Sigmoid colon (tissue), 7 donors: ENCODE results near the gene RRN3. TPM values are rescaled to one million over a fixed set of nuclear protein-coding genes. Genes with fewer than 3 reads are reported as not detected.
"Not testable (repeated sequence)": the region's sequence is repeated elsewhere in the genome, so short reads cannot be mapped to it uniquely, and the experiment has no call there.

Experiments used
- DNase-seq: peaks from one replicate; pipeline ENCODE4 v3.0.0-alpha.2; 2019
- H3K27ac ChIP-seq, 4 donors: fragments of 200-600 bp; sonication (generic); one replicate each; pipeline ENCODE4 v1.5.1; 2016 to 2019; ENCODE audit warnings: mild to moderate bottlenecking in 1 of 4
- H3K27me3 ChIP-seq, 3 donors: fragments of 200-600 bp; sonication (generic); one replicate each; pipeline ENCODE4 v1.5.1; 2019; ENCODE audit warnings: mild to moderate bottlenecking in 1 of 3
- H3K36me3 ChIP-seq, 4 donors: fragments of 200-600 bp; sonication (generic); one replicate each; pipeline ENCODE4 v1.5.1; 2016 to 2019
- H3K4me1 ChIP-seq, 4 donors: fragments of 200-600 bp; sonication (generic); one replicate each; pipeline ENCODE4 v1.5.1; 2017 to 2019
- H3K4me3 ChIP-seq, 4 donors: fragments of 200-600 bp; sonication (generic); one replicate each; pipeline ENCODE4 v1.5.1; 2017 to 2019; ENCODE audit warnings: mild to moderate bottlenecking in 2 of 4, moderate library complexity in 1 of 4
- H3K9me3 ChIP-seq, 4 donors: fragments of 200-600 bp in 3 of 4; sonication (generic) in 3 of 4; one replicate each; pipeline versions ENCODE4 v1.5.1 to v1.6.1; 2013 to 2019
- WGBS, 2 donors: extraction: QIAGEN DNeasy Blood & Tissue Kit; methylation state at CpG; one replicate each; pipeline ENCODE4 v1.1.7; 2013; 5-methylcytosine and 5-hydroxymethylcytosine counted together
- intact Hi-C: fragments of 100-400 bp; cut with DNase I; formaldehyde crosslinking; loops from one replicate; pipeline ENCODE4 v1.15.1; 2023
- polyA plus RNA-seq, 3 donors: library from polyadenylated mRNA; stranded (reverse); fragments of 200-250 nt; gene quantifications; one replicate each; pipeline ENCODE4 v1.2.3, GENCODE V29; 2013
- total RNA-seq, 4 donors: library from RNA; depleted of rRNA; stranded (reverse); fragments of >200 nt; gene quantifications; one replicate each; pipeline ENCODE4 v1.1.0, GENCODE V29; 2016
- donor health status: healthy with polysubstance abuse.
- donor health status: Bipolar disorder and iron deficiency.
- donor health status: healthy.

RRN3 gene
- total and polyA plus RNA-seq, 7 donors: 14.5 to 27.2 (median 21.3) TPM

DNA sequence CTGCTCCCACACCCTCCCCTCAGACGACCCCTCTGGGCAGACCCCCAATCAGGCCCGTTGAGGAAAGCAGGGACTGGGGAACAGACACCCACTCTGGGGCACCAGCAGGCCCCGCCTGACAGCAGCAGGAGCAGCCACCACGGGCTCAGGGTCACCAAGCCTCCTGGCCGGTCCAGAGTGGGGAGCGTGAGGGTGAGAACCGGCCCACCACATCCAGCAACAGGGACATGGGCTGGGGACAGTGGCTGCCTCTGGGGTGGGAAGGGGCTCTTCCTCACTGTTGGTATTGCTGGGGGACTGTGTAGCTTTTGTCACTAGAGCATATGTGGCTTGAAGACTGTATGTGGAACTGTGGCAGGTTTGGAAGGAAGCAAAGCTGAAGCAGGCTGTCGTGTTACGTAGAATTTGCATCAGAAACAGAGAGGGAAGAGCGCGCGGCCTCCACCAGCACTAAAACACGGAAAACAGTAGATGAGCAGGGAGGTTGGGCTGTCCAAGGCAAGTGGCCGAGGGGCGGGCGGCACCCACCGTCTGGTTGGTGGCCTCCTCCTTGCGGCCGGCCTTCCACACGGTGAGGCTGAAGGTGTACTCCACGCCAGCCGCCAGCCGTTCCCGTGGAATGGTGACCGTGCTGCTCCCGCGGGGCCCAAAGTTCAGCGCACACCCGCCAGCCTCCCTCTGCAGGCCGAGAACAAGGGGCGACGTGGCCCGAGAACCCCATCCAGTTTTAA lies 40.8 kb upstream of the RRN3 start:
- H3K27me3 ChIP-seq, H3K9me3 ChIP-seq, DNase-seq, H3K4me3 ChIP-seq, H3K27ac ChIP-seq, H3K4me1 ChIP-seq, intact Hi-C loops: not testable (repeated sequence)
- H3K36me3 ChIP-seq: peaks cover 0 to 22% (median 5%) of the 10 kb centered on the region in 4 donors
- WGBS, 2 donors: 95 to 98% methylated on average over 23 to 28 of the region's 33 CpGs

DNA sequence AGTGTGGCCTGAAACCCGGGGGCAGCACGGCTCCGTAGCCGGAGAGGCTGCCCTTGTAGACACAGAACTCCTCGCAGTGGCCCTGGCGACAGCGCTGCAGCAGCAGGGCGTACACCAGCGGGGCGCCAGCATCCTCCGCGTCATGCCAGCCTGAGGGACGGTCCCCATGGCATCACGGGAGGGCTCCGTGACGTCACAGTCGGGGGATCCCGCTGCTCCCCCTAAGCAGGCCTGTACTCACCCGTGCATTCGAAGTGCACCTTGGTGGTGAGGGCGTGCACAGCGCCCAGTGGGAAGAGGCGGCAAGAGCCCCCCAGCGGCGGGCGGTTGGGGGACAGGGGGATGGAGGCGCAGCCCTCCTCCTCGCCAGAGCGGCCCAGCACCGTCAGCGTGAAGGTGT lies 39.5 kb upstream of the RRN3 start:
- H3K9me3 ChIP-seq, H3K27me3 ChIP-seq, H3K4me1 ChIP-seq, H3K4me3 ChIP-seq, H3K27ac ChIP-seq, intact Hi-C loops: not testable (repeated sequence)
- peak; percentile 38 for DNase-seq
- 96 to 97% methylated on average over 20 to 21 of the region's 31 CpGs for WGBS, 2 donors
- H3K36me3 ChIP-seq: peaks cover 0 to 25% (median 5%) of the 10 kb centered on the region in 4 donors

DNA sequence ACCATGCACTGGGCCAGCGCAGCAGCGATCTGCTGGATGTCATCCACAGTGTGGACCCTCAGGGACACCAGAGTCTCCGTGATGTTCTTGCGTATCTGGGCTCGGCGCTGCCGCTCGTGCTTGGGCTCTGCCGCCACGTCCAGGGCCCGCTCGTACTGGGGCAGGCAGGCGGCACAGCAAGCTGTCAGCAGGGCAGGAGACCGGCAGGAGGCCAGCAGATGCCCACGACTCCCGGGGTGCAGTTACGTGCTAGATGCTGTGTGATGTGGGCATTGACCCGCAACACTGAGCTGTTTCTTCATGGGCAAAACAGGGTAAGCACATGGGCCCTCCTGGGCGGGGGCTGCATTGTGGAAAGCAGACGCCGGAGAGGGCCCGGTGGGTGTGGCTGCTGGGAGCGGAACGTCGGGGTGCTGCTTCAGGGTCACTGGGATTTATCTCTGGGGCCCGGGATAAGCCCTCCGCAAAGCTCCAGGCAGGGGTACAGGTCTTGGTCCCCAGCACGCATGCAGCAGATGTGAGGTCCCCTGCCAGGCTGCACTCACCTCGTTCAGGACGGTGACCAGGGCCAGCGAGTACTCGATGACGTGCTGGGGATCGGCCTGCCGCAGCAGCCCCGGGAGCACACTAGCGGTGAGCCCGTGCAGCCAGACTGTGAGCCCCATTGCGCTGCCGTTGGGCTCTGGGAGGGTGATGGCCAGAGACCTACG lies 38.8 kb upstream of the RRN3 start:
- peak; percentile 46 for DNase-seq
- intact Hi-C loops: not testable (repeated sequence)

DNA sequence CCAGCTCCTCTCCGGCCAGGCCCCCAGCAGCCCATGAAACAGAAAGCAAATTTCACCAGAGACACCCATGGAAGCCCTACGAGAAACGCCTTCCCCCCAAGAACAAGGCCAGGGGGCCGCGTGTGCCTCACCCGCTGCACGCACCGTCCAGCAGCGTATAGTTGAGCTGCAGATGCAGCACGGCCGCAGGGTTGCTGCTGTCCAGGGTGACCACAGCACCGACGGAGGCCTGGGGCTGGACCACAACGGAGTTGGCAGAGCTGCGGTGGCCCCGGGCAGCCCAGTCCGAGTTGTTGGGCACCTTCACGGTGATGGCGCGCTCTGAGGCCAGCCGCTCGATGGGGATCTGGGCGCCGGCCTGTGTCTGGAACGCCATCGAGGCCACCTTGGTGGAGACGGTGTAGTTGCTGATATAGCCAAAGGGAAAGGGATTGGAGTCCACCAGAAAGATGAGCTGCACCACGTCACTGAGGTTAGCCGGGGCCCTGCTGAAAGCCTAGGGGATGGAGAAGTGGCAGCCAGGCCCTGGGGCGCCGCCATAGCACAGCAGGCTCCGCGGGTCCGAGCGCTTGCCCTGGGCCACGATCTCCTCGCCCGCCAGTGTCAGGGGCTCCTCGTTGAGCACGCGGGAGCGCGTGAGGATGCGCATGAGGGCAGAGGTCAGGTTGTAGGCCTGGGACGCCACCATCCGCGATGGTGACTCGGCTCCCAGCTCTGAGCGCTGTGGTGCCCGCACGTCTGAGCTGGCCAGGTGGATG lies 37.0 kb upstream of the RRN3 start:
- H3K9me3 ChIP-seq, H3K27ac ChIP-seq, H3K4me3 ChIP-seq, intact Hi-C loops, H3K4me1 ChIP-seq, DNase-seq, H3K27me3 ChIP-seq: not testable (repeated sequence)
- WGBS, 2 donors: 96 to 97% methylated on average over 46 of the region's 51 CpGs
- peaks cover 0 to 31% (median 5%) of the 10 kb centered on the region in 4 donors for H3K36me3 ChIP-seq

More for the DNA sequence above, 38.8 kb upstream of the RRN3 start:
- H3K27me3 ChIP-seq, H3K27ac ChIP-seq, H3K4me1 ChIP-seq, H3K9me3 ChIP-seq, H3K4me3 ChIP-seq: not testable (repeated sequence)
- WGBS, 2 donors: 94 to 96% methylated on average over 32 to 33 of the region's 41 CpGs
- peaks cover 0 to 28% (median 5%) of the 10 kb centered on the region in 4 donors for H3K36me3 ChIP-seq

DNA sequence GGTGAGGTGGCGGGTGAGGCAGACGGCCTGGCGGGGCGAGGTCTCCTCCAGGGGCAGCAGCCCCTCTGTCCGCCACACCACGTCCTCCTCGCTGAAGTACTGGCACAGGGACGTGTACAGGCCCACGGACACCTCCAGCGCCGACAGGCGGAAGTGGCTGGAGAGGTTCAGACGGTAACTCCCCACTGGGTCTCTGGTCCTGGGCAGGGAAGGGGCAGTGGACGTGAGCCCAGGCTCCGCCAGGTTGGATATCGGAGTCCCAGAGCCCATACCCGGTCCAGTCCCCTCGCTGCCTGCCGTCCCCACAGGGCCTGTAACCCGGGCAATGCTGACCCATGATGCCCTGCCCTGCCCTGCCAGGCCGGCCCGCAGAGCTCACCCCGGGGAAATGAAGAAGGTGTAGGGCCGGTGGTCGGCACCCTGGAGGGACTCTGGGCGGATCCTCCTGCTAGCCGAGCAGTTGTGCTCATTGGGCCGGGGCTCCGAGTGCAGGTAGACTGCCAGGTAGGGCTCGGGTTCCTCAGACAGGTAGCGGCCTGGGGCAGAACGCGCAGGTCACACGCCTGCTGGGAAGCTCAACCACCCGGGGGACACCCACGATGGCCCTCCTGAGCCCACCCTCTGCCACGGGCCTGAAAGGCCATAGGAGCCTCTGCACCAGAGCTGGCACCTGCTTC lies 36.3 kb upstream of the RRN3 start:
- DNase-seq: peak; percentile 52
- WGBS, 2 donors: 96 to 98% methylated on average over 31 to 37 of the region's 37 CpGs
- H3K36me3 ChIP-seq: peaks cover 0 to 31% (median 5%) of the 10 kb centered on the region in 4 donors
- intact Hi-C loops, H3K27ac ChIP-seq, H3K4me1 ChIP-seq, H3K27me3 ChIP-seq, H3K4me3 ChIP-seq, H3K9me3 ChIP-seq: not testable (repeated sequence)

DNA sequence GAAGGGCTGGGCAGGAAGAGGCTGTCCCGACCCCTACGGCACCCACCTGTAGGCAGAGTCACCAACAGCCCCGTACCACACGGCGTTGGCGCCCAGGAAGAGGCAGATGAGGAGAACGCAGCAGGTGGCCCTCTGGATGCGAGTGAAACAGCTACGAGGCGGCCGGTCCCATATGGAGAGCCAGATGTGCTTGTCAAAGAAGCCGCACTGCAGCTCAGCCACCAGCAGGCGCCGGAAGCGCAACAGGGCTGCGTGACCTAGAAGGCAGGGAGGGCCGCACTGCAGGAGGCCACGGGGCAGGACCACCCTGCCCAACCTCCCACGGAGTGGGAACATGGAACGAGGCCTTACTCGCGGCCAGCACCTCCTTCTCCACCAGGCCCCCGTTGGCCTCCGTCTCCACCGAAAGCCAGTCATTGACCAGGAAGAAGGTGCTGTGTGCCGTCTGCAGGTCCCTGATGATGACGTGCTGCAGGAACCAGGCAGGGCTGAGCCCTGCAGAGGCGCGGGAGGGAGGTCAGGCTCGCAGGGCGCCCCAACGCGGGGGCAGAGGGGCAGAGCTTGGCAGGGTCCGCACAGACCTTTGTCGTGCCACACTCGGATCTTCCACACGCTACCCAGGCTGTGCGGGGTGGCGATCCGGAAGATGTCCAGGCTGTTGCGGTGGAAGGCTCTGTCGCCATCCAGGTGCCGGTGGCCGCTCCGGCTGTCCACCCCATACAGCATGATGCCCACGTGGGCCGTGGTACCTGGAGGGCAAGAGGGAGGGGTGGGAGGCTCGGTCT lies 33.8 kb upstream of the RRN3 start:
- H3K27ac ChIP-seq, intact Hi-C loops, H3K4me3 ChIP-seq, H3K9me3 ChIP-seq, H3K27me3 ChIP-seq, H3K4me1 ChIP-seq: not testable (repeated sequence)
- 97% methylated on average over 35 of the region's 48 CpGs for whole genome bisulfite sequencing, 2 donors
- H3K36me3 ChIP-seq: peaks cover 0 to 23% (median 2%) of the 10 kb centered on the region in 4 donors
- peak; percentile 47 for DNase-seq

DNA sequence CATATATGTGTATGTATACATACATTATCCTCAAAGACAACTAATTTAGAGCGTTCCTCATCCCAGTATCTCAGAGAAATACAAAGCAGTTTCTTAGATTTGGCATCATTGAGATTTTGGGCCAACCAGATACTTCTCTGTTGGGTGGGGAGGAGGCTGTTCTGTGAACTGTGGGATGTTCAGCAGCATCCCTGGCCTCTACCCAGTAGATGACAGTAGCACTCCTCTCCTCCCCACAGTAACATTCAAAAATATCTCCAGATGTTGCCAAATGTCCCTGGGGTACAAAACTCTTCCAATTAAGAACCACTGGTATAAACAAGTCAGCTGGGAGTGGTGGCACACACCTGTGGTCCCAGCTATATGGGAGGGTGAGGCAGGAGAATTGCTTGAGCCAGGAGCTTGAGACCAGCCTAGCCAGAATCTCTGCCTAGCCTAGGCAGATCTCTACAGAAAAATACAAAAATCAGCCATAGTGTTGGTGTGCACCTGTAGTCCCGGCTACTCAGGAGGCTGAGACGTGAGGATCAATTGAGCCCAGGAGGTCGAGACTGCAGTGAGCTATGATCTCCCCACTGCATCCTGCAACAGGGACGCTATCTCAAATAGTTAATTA lies 6.4 kb upstream of the RRN3 start:
- 87 to 88% methylated on average over 5 of the region's 5 CpGs for WGBS, 2 donors
- DNase-seq, H3K27me3 ChIP-seq, H3K9me3 ChIP-seq, H3K4me3 ChIP-seq, H3K4me1 ChIP-seq, H3K36me3 ChIP-seq, H3K27ac ChIP-seq, intact Hi-C loops: not testable (repeated sequence)

DNA sequence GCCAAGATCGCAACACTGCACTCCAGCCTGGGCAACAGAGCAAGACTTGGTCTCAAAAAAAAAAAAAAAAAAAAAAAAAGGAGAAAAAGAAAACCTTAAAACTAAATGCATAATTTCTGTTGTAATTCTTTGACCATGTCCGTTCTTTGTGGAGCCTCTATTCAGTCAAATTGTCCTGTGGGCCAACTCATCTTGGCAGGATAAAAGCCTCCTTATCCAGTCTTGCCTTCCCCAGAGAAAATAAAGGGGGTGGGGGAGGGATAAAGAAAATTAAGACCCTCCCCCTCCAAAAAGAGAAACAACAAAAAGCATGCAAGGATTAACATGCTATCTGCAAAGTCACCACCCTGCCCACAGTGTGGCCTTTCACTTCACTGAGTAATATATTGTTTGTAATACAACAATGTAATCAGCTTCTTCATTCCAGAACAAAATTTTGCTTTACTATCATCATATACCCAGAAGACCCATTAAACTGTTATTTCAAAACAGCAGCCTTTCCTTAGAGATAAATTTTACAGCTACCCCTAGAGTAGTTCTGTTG lies 5.4 kb upstream of the RRN3 start:
- DNase-seq, H3K9me3 ChIP-seq, H3K27me3 ChIP-seq, H3K27ac ChIP-seq, H3K4me1 ChIP-seq, H3K36me3 ChIP-seq, intact Hi-C loops, H3K4me3 ChIP-seq: not testable (repeated sequence)
- 94 to 95% methylated on average over 2 of the region's 2 CpGs for WGBS, 2 donors

DNA sequence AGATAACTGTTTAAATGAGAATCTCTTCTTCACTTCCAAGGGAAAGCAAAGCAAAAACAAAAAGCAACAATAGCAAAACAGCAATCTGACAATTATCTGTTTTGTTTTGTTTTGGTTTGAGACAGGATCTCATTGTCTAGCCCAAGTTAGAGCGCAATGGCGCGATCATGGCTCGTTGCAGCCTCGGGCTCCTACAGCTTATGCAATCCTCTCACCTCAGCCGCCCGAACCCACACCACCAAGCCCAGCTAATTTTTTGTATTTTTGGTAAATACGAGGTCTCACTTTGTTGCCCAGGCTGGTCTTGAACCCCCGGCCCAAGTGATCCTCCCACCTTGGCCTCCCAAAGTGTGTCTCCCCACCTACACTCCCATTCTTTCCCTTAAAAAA lies 2.5 kb upstream of the RRN3 start:
- WGBS, 2 donors: 85 to 92% methylated on average over 9 of the region's 9 CpGs
- not testable (repeated sequence) for H3K4me3 ChIP-seq

DNA sequence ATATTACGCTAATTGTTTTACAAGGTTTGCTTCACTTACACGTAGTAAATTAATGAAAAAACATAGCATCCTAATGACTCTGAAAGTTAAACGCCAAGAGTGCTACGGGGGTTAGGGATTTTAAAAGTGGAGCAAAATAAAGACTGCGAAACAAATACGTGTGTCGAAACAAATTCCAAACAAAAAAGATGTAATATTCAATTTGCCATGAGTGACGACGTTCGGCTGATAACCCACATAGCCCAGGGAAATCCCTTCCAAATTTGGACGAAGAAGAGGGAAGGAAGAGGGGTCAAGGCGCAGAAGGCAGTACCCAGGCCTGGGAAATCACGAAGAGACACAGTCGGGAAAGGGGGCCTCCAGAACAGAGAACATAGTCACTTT lies 509 bp downstream of the RRN3 start:
- 4 to 8% methylated on average over 13 to 14 of the region's 14 CpGs for WGBS, 2 donors
- H3K27me3 ChIP-seq, DNase-seq, intact Hi-C loops, H3K9me3 ChIP-seq: not testable (repeated sequence)
- Histone ChIP-seq H3K4me3 (peak overlapping the region; percentile 55 to 64 (median 62)), H3K4me1 (peaks cover 0 to 17% (median 14%) of the 10 kb centered on the region in 4 donors), H3K36me3 (peaks cover 0 to 33% (median 2%) of the 10 kb centered on the region in 4 donors), H3K27ac (peak overlapping the region; percentile 82 to 88 (median 84))

More for the DNA sequence above, 2.5 kb upstream of the RRN3 start:
- H3K9me3 ChIP-seq, DNase-seq, H3K27ac ChIP-seq, intact Hi-C loops, H3K36me3 ChIP-seq, H3K27me3 ChIP-seq: not testable (repeated sequence)
- peaks cover 0 to 17% (median 14%) of the 10 kb centered on the region in 4 donors for H3K4me1 ChIP-seq

DNA sequence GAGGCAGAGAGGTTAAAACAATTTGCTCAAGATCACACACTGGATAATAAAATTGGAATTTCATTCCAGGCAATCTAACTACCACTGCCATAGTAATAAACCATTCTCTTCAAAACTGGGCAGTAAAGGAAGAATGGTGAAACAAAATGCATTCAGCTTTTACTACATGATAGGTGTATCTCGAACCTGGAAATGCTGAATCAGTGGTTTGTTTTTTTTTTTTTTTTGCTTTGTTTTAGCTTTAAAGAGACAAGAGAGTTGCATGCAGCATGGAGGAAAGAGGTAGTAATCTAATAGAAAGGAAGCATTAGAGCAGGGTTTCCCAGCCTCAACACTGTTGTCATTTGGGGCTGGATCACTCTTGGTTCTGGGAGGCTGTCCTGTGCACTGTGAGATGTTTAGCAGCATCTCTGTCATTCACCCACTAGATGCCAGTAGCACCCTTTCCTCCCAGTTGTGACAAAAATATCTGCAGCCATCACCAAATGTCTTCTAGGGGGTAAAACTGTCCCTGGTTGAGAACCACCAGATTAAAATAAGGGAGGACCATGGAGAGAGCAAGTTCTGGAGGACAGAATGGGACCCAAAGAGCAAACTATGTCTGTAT lies 3.3 kb downstream of the RRN3 start:
- intact Hi-C loops: not testable (repeated sequence)

More for the DNA sequence above, 3.3 kb downstream of the RRN3 start:
- DNase-seq, H3K27ac ChIP-seq, H3K27me3 ChIP-seq, H3K4me3 ChIP-seq, H3K9me3 ChIP-seq: not testable (repeated sequence)
- WGBS, 2 donors: 40 to 79% methylated on average over 1 of the region's 1 CpG
- peaks cover 0 to 45% (median 2%) of the 10 kb centered on the region in 4 donors for H3K36me3 ChIP-seq
- peaks cover 0 to 17% (median 14%) of the 10 kb centered on the region in 4 donors for H3K4me1 ChIP-seq
